ENCODE results near the gene GRAMD1B.
A peak's percentile ranks its signal among the peaks of the same experiment; 100 is the strongest.
"Not testable (repeated sequence)": the region's sequence is repeated elsewhere in the genome, so short reads cannot be mapped to it uniquely, and the experiment has no call there.

The GRAMD1B gene

DNA sequence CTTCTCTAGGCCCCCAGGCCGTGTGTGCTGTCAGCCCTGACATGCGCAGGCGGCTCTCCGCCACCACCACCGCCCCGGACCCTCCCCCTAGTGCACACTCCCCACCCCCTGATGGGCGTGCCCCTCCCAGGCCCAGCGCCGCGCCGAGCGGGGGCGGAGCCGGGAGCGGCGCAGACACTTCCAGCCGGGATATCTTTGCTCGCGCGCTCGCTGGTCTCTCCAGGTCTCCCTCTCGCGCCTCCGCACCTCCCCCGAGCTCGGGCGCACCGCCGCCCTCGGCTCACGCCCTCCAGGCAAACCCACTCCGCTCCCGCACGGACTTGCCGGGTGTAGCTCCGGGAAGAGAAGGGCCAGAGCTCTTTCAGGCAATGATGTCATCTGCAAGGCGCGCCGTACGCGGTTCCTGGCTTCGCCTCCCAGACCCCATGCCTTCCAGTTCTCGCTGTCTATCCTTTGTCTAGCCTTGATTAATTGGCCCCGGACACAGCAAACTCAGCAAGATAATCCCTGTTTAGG, 224.6 kb downstream of the GRAMD1B start, which contains the start of gene SCN3B:
SCN3B (minus strand) TSS at position 59 of the 516 bp plus-strand sequence. CDS start 823 bp downstream, outside the sequence.
- DNase-seq, result peak; percentile 81

DNA sequence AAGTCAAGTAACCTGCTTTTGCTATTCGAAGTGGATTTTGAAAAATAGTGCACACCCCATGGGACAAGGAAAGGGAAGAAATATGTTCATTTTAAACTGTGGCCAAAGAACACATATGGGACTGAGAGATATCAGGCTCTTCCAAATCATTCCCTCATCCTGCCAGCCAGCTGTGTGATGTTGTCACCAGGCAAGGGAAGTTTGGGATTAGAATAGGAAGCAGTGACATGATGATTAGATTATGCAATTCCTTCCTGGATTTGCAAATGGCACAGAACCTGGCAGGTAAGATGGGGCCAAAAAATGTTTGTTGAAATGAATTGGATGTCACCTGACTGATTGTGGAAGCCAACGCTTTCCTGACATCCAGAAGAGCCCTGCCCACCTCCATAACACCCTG, 229.2 kb downstream of the GRAMD1B start:
- no peak for DNase-seq

GRCh38 chr11:123659965-123660364, 229.9 kb downstream of the GRAMD1B start:
- DNase-seq, result not testable (repeated sequence)

DNA sequence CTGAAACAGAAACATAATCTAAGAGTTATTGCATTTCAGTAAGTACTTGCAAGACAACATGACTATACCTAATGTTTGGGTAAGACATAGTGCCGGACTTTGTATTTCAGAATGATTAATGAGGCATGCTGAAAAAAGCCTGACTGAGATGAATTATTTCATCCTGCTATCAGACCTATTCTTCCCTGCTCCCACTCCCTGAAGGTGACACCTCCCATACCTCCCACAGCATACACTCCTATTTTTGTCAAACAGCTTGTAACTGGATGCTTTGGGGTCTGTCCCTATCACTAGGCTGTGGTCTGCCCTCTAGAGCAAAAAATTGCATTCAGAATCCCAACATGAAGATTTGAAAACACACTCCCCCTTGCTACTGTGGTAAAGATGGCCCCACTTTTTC, 235.2 kb downstream of the GRAMD1B start:
- DNase-seq, result no peak

- no peak for DNase-seq
These were observed 240.0 kb downstream of the GRAMD1B start for GRCh38 chr11:123670081-123670480.

GRCh38 chr11:123671534-123671933, 241.5 kb downstream of the GRAMD1B start:
- DNase-seq, result no peak

DNA sequence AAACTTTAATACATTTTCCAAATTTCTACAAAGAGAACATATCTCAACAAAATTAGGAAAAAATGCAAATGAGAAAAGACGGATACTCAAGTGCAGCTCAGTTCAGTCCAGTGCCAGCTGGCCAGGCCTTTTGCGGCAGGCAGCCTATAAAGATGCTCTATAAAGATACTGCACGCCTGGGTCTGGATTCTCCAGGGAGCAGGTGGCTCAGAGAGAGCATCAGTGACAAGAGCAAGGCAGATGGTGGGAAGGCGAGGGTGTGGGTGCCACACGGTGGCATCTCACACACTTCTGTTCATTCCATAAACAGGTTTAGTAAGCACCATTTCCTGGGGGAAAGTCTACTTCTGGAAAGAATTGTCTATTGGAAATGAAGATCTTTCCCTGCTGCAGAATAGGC, 242.5 kb downstream of the GRAMD1B start:
- DNase-seq, result no peak

DNA sequence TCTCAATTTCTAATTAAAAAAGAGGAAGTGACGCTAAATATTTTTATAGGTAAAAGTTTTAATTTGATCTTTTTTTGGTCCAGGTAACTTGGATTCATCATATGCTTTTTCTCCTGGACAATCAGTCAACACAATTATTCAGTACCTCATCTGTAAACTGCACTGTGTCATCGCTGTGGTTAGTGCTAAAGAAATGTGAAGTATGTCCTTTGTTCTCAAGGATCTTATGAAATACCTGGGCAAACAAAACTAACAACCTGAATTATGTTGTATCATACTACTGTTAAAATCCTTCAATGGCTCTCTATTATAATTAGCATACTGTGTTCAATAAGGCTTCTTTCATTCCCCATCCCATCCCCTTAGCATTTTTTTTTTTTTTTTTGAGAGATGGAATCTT, 244.2 kb downstream of the GRAMD1B start:
- no peak for DNase-seq
